Progenitor cell of endocrine pancreas (in vitro differentiated cells): Measurements from ENCODE around the gene CDH3. TPM values are rescaled to one million over a fixed set of nuclear protein-coding genes. Genes with fewer than 3 reads are reported as not detected.

Experiments
- DNase-seq: peaks from one replicate; pipeline ENCODE4 v3.0.0; 2021; ENCODE audit warnings: low spot score; ENCODE audit not compliant: unreplicated experiment
- H3K27ac Mint-ChIP-seq: 2 replicates; pipeline ENCODE4 v1.8.0; 2021; ENCODE audit warnings: mild to moderate bottlenecking, moderate library complexity, mixed read lengths
- H3K27me3 Mint-ChIP-seq: 2 replicates; pipeline ENCODE4 v1.8.0; 2021; ENCODE audit warnings: mixed read lengths
- H3K36me3 Mint-ChIP-seq: 2 replicates; pipeline ENCODE4 v1.8.0; 2022; ENCODE audit warnings: mixed read lengths; ENCODE audit not compliant: insufficient read depth
- H3K4me1 Mint-ChIP-seq: 2 replicates; pipeline ENCODE4 v1.8.0; 2021; ENCODE audit warnings: low read depth, mixed read lengths
- H3K4me3 Mint-ChIP-seq: 2 replicates; pipeline ENCODE4 v1.8.0; 2021; ENCODE audit warnings: low read depth, mild to moderate bottlenecking, moderate library complexity, mixed read lengths
- H3K9me3 Mint-ChIP-seq: 2 replicates; pipeline ENCODE4 v1.8.0; 2021; ENCODE audit warnings: low read depth, mixed read lengths
- total RNA-seq: library from RNA; stranded (reverse); gene quantifications from 2 replicates; pipeline ENCODE4 v1.2.1, GENCODE V29; 2021
- TF ChIP-seq, protein P1 (sequence below): fragments of 200-600 bp; sonication (generic); IDR thresholded peaks from one replicate; pipeline ENCODE4 v1.5.0; 2021; ENCODE audit warnings: antibody characterized with exemption, mild to moderate bottlenecking; ENCODE audit not compliant: unreplicated experiment

CDH3 gene
- total RNA-seq, 1 donor from 2014 or later: 107 TPM

DNA sequence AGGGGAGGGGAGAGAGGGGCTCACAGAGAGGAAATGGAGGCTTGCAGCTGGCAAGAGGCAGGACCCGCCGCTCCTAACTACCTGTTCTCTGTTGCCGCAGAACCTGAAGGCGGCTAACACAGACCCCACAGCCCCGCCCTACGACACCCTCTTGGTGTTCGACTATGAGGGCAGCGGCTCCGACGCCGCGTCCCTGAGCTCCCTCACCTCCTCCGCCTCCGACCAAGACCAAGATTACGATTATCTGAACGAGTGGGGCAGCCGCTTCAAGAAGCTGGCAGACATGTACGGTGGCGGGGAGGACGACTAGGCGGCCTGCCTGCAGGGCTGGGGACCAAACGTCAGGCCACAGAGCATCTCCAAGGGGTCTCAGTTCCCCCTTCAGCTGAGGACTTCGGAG is 53.0 kb downstream of the CDH3 start:
- H3K4me3 Mint-ChIP-seq: no peak overlapping the region
- no peak for DNase-seq
- TF ChIP-seq, protein P1, sequence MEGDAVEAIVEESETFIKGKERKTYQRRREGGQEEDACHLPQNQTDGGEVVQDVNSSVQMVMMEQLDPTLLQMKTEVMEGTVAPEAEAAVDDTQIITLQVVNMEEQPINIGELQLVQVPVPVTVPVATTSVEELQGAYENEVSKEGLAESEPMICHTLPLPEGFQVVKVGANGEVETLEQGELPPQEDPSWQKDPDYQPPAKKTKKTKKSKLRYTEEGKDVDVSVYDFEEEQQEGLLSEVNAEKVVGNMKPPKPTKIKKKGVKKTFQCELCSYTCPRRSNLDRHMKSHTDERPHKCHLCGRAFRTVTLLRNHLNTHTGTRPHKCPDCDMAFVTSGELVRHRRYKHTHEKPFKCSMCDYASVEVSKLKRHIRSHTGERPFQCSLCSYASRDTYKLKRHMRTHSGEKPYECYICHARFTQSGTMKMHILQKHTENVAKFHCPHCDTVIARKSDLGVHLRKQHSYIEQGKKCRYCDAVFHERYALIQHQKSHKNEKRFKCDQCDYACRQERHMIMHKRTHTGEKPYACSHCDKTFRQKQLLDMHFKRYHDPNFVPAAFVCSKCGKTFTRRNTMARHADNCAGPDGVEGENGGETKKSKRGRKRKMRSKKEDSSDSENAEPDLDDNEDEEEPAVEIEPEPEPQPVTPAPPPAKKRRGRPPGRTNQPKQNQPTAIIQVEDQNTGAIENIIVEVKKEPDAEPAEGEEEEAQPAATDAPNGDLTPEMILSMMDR: no peak
- H3K27ac Mint-ChIP-seq: no peak overlapping the region
- no peaks in the 10 kb centered on the region for H3K9me3 Mint-ChIP-seq
- H3K27me3 Mint-ChIP-seq: no peaks in the 10 kb centered on the region
- no peaks in the 10 kb centered on the region for H3K4me1 Mint-ChIP-seq
- H3K36me3 Mint-ChIP-seq: peaks cover 16% of the 10 kb centered on the region

GRCh38 chr16:68700120-68700519 is 55.0 kb downstream of the CDH3 start:
- TF ChIP-seq, protein P1: no peak
- Mint-ChIP-seq H3K9me3 (no peaks in the 10 kb centered on the region), H3K27ac (no peak overlapping the region), H3K27me3 (no peaks in the 10 kb centered on the region), H3K4me1 (peaks cover 2% of the 10 kb centered on the region), H3K4me3 (no peak overlapping the region), H3K36me3 (peaks cover 4% of the 10 kb centered on the region)
- DNase-seq: no peak

- no peaks in the 10 kb centered on the region for H3K9me3 Mint-ChIP-seq
- H3K27ac Mint-ChIP-seq: no peak overlapping the region
- DNase-seq: no peak
Measured at GRCh38 chr16:68700831-68701230, 55.7 kb downstream of the CDH3 start.

GRCh38 chr16:68704232-68704867 is 59.2 kb downstream of the CDH3 start:
- peak; percentile 67 for DNase-seq
- TF ChIP-seq, protein P1: peak; percentile 88
- H3K9me3 Mint-ChIP-seq: no peaks in the 10 kb centered on the region
- no peak overlapping the region for H3K4me3 Mint-ChIP-seq
- peak overlapping the region; percentile 88 for H3K27ac Mint-ChIP-seq
- peaks cover 4% of the 10 kb centered on the region for H3K4me1 Mint-ChIP-seq
- no peaks in the 10 kb centered on the region for H3K36me3 Mint-ChIP-seq
- no peaks in the 10 kb centered on the region for H3K27me3 Mint-ChIP-seq

More at GRCh38 chr16:68700831-68701230, 55.7 kb downstream of the CDH3 start:
- Mint-ChIP-seq H3K36me3 (peaks cover 3% of the 10 kb centered on the region), H3K27me3 (no peaks in the 10 kb centered on the region), H3K4me1 (peaks cover 2% of the 10 kb centered on the region), H3K4me3 (no peak overlapping the region)
- TF ChIP-seq, protein P1: no peak

GRCh38 chr16:68707340-68708152 is 62.4 kb downstream of the CDH3 start:
- DNase-seq: no peak
- TF ChIP-seq, protein P1: peak; percentile 40
- Mint-ChIP-seq H3K4me1 (peaks cover 4% of the 10 kb centered on the region), H3K27me3 (no peaks in the 10 kb centered on the region), H3K9me3 (no peaks in the 10 kb centered on the region), H3K27ac (no peak overlapping the region), H3K4me3 (no peak overlapping the region), H3K36me3 (no peaks in the 10 kb centered on the region)
